ENCODE measurements around the gene PUSL1. TPM values are rescaled to one million over a fixed set of nuclear protein-coding genes. Genes with fewer than 3 reads are reported as not detected.

The PUSL1 gene
- total and polyA plus RNA-seq, 2 of the 13 experiments (the other 11 are each of a cell fraction or from before 2014, with no cell fraction given) = 8.3 to 22.2 TPM

GRCh38 chr1:1264026-1264425, 44.4 kb upstream of the PUSL1 start:
- Histone ChIP-seq H4K20me1 (ENCODE audit: insufficient read depth, low read length) (no peaks in the 10 kb centered on the region), H3K79me2 (ENCODE audit: insufficient read depth, low read length) (peaks cover 5% of the 10 kb centered on the region), H2AFZ (ENCODE audit: low read length) (no peak overlapping the region), H3K4me2 (ENCODE audit: low read depth, low read length) (no peak overlapping the region), H3K36me3 (replicated peaks in 1 of 2; ENCODE audit: control insufficient read depth in 1 of 2, insufficient read depth in 2 of 2, low read length in 2 of 2) (peaks cover 17 to 65% of the 10 kb centered on the region in 2 experiments), H3K9me3 (ENCODE audit: low read length) (no peaks in the 10 kb centered on the region), H3K27ac (ENCODE audit: extremely low read length, insufficient read depth, low read length) (no peak overlapping the region), H3K4me1 (ENCODE audit: insufficient read depth, low read length) (no peaks in the 10 kb centered on the region), H3K4me3 (replicated peaks in 1 of 3; ENCODE audit: insufficient read depth in 1 of 3, low read depth in 2 of 3, low read length in 3 of 3) (no peak overlapping the region), H3K27me3 (ENCODE audit: control insufficient read depth in 1 of 2, insufficient read depth in 2 of 2, low read length in 2 of 2) (no peaks in the 10 kb centered on the region), H3K9ac (ENCODE audit: insufficient read depth, low read depth, low read length) (no peak overlapping the region)
- DNase-seq (ENCODE audit: low spot score) (no peak), ATAC-seq (no peak), FAIRE-seq (no peak)
- BruUV-seq (replicated peaks) = no TSS peak
- POLR2A ChIA-PET = no interaction called here
- CTCF ChIA-PET (ENCODE audit: low intra/inter-chr PET ratio, low total read pairs) = no interaction called here
- 94% methylated on average over 9 of the region's 9 CpGs for WGBS (ENCODE audit: low lambda C conversion rate)
- in situ Hi-C loops (cut with HindIII; ENCODE audit: extremely low pct_ligation_motif_present, low pct_unique_long_range_greater_than_20kb) (no loop called here), intact Hi-C loops (cut with micrococcal nuclease; ENCODE audit: unreplicated experiment) (no loop called here)
- no peak for TF ChIP-seq SNAPC4 (CRISPR knock-in tag; IDR thresholded peaks at IDR 0.05)
- no peak for TF ChIP-seq ARHGAP35 (CRISPR knock-in tag; IDR thresholded peaks at IDR 0.05; ENCODE audit: borderline replicate concordance)
- TF ChIP-seq GLMP (CRISPR knock-in tag; IDR thresholded peaks at IDR 0.05; ENCODE audit: borderline replicate concordance) = no peak
- TF ChIP-seq ZSCAN5A (CRISPR knock-in tag; IDR thresholded peaks at IDR 0.05; ENCODE audit: borderline replicate concordance) = no peak
- no peak for TF ChIP-seq FOXA3 (CRISPR knock-in tag; IDR thresholded peaks at IDR 0.05)
- TF ChIP-seq ZNF768 (CRISPR knock-in tag; IDR thresholded peaks at IDR 0.05) = no peak
- no peak for TF ChIP-seq ATF7-NPFF (CRISPR knock-in tag; IDR thresholded peaks at IDR 0.05; ENCODE audit: low read depth)
- TF ChIP-seq KDM1A (CRISPR knock-in tag; IDR thresholded peaks at IDR 0.05) = no peak
- TF ChIP-seq ELF4 (CRISPR knock-in tag; IDR thresholded peaks at IDR 0.05; ENCODE audit: borderline replicate concordance) = no peak
- no peak for TF ChIP-seq UBTF (CRISPR knock-in tag; IDR thresholded peaks at IDR 0.05)
- no peak for TF ChIP-seq ZHX1 (CRISPR knock-in tag; IDR thresholded peaks at IDR 0.05; ENCODE audit: low read depth)

Measured in HepG2 (cell line).